Spleen (tissue), 11 donors: ENCODE results near the gene C1orf232. TPM values are rescaled to one million over a fixed set of nuclear protein-coding genes. Genes with fewer than 3 reads are reported as not detected.

Source experiments
- DNase-seq: peaks from one replicate; pipeline ENCODE4 v3.0.0-alpha.2; 2020
- H3K27ac ChIP-seq, 8 donors: fragments of 200-600 bp; sonication (generic) in 7 of 8; 1 replicate in 4 of 8; 2 replicates in 4 of 8; pipeline versions ENCODE4 v1.5.0 to v1.8.0; 2016 to 2021; ENCODE audit warnings: inconsistent platforms in 4 of 8, mild to moderate bottlenecking in 4 of 8, moderate library complexity in 1 of 8
- H3K27me3 ChIP-seq, 7 donors: fragments of 200-600 bp; sonication (generic) in 6 of 7; replicated peaks in 1 of 7; 1 replicate in 4 of 7; 2 replicates in 3 of 7; pipeline versions ENCODE4 v1.5.0 to v1.8.0; 2016 to 2021; ENCODE audit warnings: inconsistent platforms in 3 of 7, mild to moderate bottlenecking in 1 of 7
- H3K36me3 ChIP-seq, 6 donors: fragments of 200-600 bp; sonication (generic) in 5 of 6; 1 replicate in 4 of 6; 2 replicates in 2 of 6; pipeline versions ENCODE4 v1.5.0 to v1.8.0; 2016 to 2021; ENCODE audit warnings: inconsistent platforms in 2 of 6
- H3K4me1 ChIP-seq, 6 donors: fragments of 200-600 bp; sonication (generic) in 5 of 6; 1 replicate in 3 of 6; 2 replicates in 3 of 6; pipeline versions ENCODE4 v1.5.0 to v1.8.0; 2016 to 2021; ENCODE audit warnings: inconsistent platforms in 3 of 6
- H3K4me3 ChIP-seq, 8 donors: fragments of 200-600 bp; sonication (generic) in 7 of 8; 1 replicate in 4 of 8; 2 replicates in 4 of 8; pipeline versions ENCODE4 v1.5.0 to v1.8.0; 2016 to 2021; ENCODE audit warnings: inconsistent platforms in 4 of 8, mild to moderate bottlenecking in 4 of 8, moderate library complexity in 2 of 8
- H3K9me3 ChIP-seq, 8 donors: fragments of 200-600 bp; sonication (generic) in 7 of 8; 1 replicate in 4 of 8; 2 replicates in 4 of 8; pipeline versions ENCODE4 v1.5.0 to v1.8.0; 2016 to 2021; ENCODE audit warnings: inconsistent platforms in 4 of 8
- CTCF ChIP-seq, 11 experiments: fragments of 200-600 bp in 7 of 11; fragments of 450-650 bp in 4 of 11; sonication (generic) in 4 of 11; IDR thresholded peaks in 8 of 11; conservative IDR thresholded peaks in 3 of 11; 1 replicate in 7 of 11; 2 replicates in 4 of 11; pipeline versions ENCODE4 v1.4.0 to v1.8.0; 2016 to 2021; ENCODE audit warnings: antibody characterized with exemption in 11 of 11, inconsistent platforms in 4 of 11, mild to moderate bottlenecking in 1 of 11
- POLR2A ChIP-seq, 3 donors: fragments of 450-650 bp; IDR thresholded peaks; one replicate each; pipeline ENCODE4 v1.5.1; 2017; ENCODE audit warnings: antibody characterized with exemption in 3 of 3, mild to moderate bottlenecking in 1 of 3
- POLR2AphosphoS5 ChIP-seq, 3 donors: sonication (generic); formaldehyde crosslinking; IDR thresholded peaks; one replicate each; pipeline ENCODE4 v1.5.1; 2017; ENCODE audit warnings: antibody characterized with exemption in 3 of 3
- WGBS, 5 donors: extraction: QIAGEN DNeasy Blood & Tissue Kit in 3 of 5; methylation state at CpG; one replicate each; pipeline versions ENCODE4 v1.1.5 to v1.1.7; 2013 to 2018; 5-methylcytosine and 5-hydroxymethylcytosine counted together
- intact Hi-C: fragments of 100-400 bp; cut with DNase I; formaldehyde crosslinking; loops from one replicate; pipeline ENCODE4 v1.15.0; 2023; ENCODE audit warnings: low total_unique reads
- polyA plus RNA-seq, 3 donors: library from polyadenylated mRNA; stranded (reverse); fragments of 200-250 nt; gene quantifications; one replicate each; pipeline ENCODE4 v1.2.1, GENCODE V29; 2013
- total RNA-seq, 7 donors: library from RNA; depleted of rRNA in 3 of 7; stranded (reverse); fragments of >200 nt in 3 of 7; fragmentation: NEBNext Ultra II Directional in 4 of 7; extraction: Animal tissue kit (Norgen Biotek cat#: 25700) in 4 of 7; gene quantifications; one replicate each; pipeline versions ENCODE4 v1.1.0 to v1.2.1, GENCODE V29; 2016 to 2021
- donor health status: healthy with polysubstance abuse.
- donor health status: DM: no; HTN: no; CAD: no; lungs with moderate emphysema.
- donor health status: DM: no; HTN: no; CAD: no.
- donor health status: Bipolar disorder and iron deficiency.
- donor health status: healthy.
- donor health status: DM: no; HTN: no; CAD: no.
- donor health status: DM: yes; HTN: yes; CAD: no.

The C1orf232 gene
- total and polyA plus RNA-seq, 10 donors = not detected

- H3K4me1 ChIP-seq = peaks cover 3 to 94% (median 41%) of the 10 kb centered on the region in 6 donors
- intact Hi-C loops = no loop called here
- no peaks in the 10 kb centered on the region for H3K27me3 ChIP-seq
- peak overlapping the region in 4 of 8 donors; percentile 32 to 65 (median 52) for H3K27ac ChIP-seq
- H3K9me3 ChIP-seq = no peaks in the 10 kb centered on the region
- H3K4me3 ChIP-seq = no peak overlapping the region
- WGBS, 5 donors = 58 to 81% (median 68%) methylated on average over 8 of the region's 8 CpGs
- TF ChIP-seq POLR2AphosphoS5 (IDR thresholded peaks at IDR 0.05) (no peak), CTCF (IDR thresholded peaks at IDR 0.05 in 8 of 11, conservative IDR thresholded peaks at IDR 0.05 in 3 of 11) (no peak), POLR2A (IDR thresholded peaks at IDR 0.05) (no peak)
- DNase-seq = no peak
- H3K36me3 ChIP-seq = peaks cover 0 to 63% (median 23%) of the 10 kb centered on the region in 6 donors
Observed at GRCh38 chr1:26121854-26122773, 46.6 kb downstream of the C1orf232 start.

- no peak for DNase-seq
- H3K9me3 ChIP-seq = no peaks in the 10 kb centered on the region
- intact Hi-C loops = no loop called here
- no peak overlapping the region for H3K4me3 ChIP-seq
- H3K27me3 ChIP-seq = no peaks in the 10 kb centered on the region
- H3K4me1 ChIP-seq = peaks cover 3 to 82% (median 25%) of the 10 kb centered on the region in 6 donors
- H3K36me3 ChIP-seq = peaks cover 4 to 81% (median 33%) of the 10 kb centered on the region in 6 donors
- WGBS, 5 donors = 51 to 60% (median 56%) methylated on average over 9 of the region's 9 CpGs
- peak overlapping the region in 6 of 8 donors; percentile 10 to 50 (median 42) for H3K27ac ChIP-seq
- TF ChIP-seq CTCF (IDR thresholded peaks at IDR 0.05 in 8 of 11, conservative IDR thresholded peaks at IDR 0.05 in 3 of 11) (no peak), POLR2AphosphoS5 (IDR thresholded peaks at IDR 0.05) (no peak), POLR2A (IDR thresholded peaks at IDR 0.05) (no peak)
Observed at GRCh38 chr1:26119892-26120608, 48.7 kb downstream of the C1orf232 start.

- WGBS, 5 donors = 89 to 94% (median 92%) methylated on average over 12 of the region's 12 CpGs
- H3K36me3 ChIP-seq = peaks cover 4 to 53% (median 33%) of the 10 kb centered on the region in 6 donors
- TF ChIP-seq CTCF (IDR thresholded peaks at IDR 0.05 in 8 of 11, conservative IDR thresholded peaks at IDR 0.05 in 3 of 11) = no peak
- TF ChIP-seq POLR2A (IDR thresholded peaks at IDR 0.05) = no peak
- TF ChIP-seq POLR2AphosphoS5 (IDR thresholded peaks at IDR 0.05) = no peak
- H3K27me3 ChIP-seq = no peaks in the 10 kb centered on the region
- peak overlapping the region in 1 of 8 donors; percentile 4 for H3K27ac ChIP-seq
- DNase-seq = no peak
- peaks cover 15 to 70% (median 35%) of the 10 kb centered on the region in 6 donors for H3K4me1 ChIP-seq
- intact Hi-C loops = no loop called here
- H3K4me3 ChIP-seq = no peak overlapping the region
- no peaks in the 10 kb centered on the region for H3K9me3 ChIP-seq
Observed at GRCh38 chr1:26114165-26114927, 54.4 kb downstream of the C1orf232 start.

Other genes with a start within 250 kb of the C1orf232 start
- 10 to 100 TPM; 12.9 to 19.7 (median 13.9) TPM for gene PAFAH2, start 170.9 kb downstream of the C1orf232 start, total RNA-seq
- gene PAFAH2, start 170.9 kb downstream of the C1orf232 start, polyA plus RNA-seq = 1 to 10 TPM; 3.9 to 5.3 (median 4.7) TPM
- gene EXTL1, start 147.2 kb downstream of the C1orf232 start, total RNA-seq = 1 to 10 TPM; 2.3 to 8.6 (median 4.9) TPM
- 1 to 10 TPM in 1 of 3 donors, under 1 TPM in 2; 0.30 to 3.6 (median 0.63) TPM for gene EXTL1, start 147.2 kb downstream of the C1orf232 start, polyA plus RNA-seq
- gene SLC30A2, start 122.8 kb downstream of the C1orf232 start, total RNA-seq = not detected
- not detected for gene SLC30A2, start 122.8 kb downstream of the C1orf232 start, polyA plus RNA-seq
- gene TRIM63, start 101.3 kb downstream of the C1orf232 start, total RNA-seq = under 1 TPM in 2 of 7 donors, not detected in 5; 0.19 to 0.61 TPM
- under 1 TPM; 0.13 to 0.33 (median 0.30) TPM for gene TRIM63, start 101.3 kb downstream of the C1orf232 start, polyA plus RNA-seq
- gene PDIK1L, start 57.1 kb downstream of the C1orf232 start, total RNA-seq = 10 to 100 TPM in 5 of 7 donors, 1 to 10 TPM in 2; 7.7 to 14.1 (median 11.6) TPM
- gene PDIK1L, start 57.1 kb downstream of the C1orf232 start, polyA plus RNA-seq = 1 to 10 TPM; 2.5 to 3.1 (median 3.1) TPM
- gene FAM110D, start 9.9 kb downstream of the C1orf232 start, total RNA-seq = 1 to 10 TPM in 6 of 7 donors, under 1 TPM in 1; 0.76 to 5.9 (median 1.8) TPM
- 1 to 10 TPM in 1 of 3 donors, under 1 TPM in 2; 0.44 to 1.2 (median 0.91) TPM for gene FAM110D, start 9.9 kb downstream of the C1orf232 start, polyA plus RNA-seq
- 10 to 100 TPM; 13.5 to 27.8 (median 19.6) TPM for gene ZNF593, start 945 bp upstream of the C1orf232 start, total RNA-seq
- 100 to 1,000 TPM in 1 of 3 donors, 10 to 100 TPM in 2; 74.9 to 104 (median 80.3) TPM for gene ZNF593, start 945 bp upstream of the C1orf232 start, polyA plus RNA-seq
- gene ZNF593OS, start 2.9 kb upstream of the C1orf232 start, total RNA-seq = not detected
- gene ZNF593OS, start 2.9 kb upstream of the C1orf232 start, polyA plus RNA-seq = under 1 TPM; 0.26 to 0.43 (median 0.26) TPM
- gene CNKSR1, start 8.5 kb upstream of the C1orf232 start, total RNA-seq = 1 to 10 TPM; 1.0 to 5.5 (median 3.7) TPM
- 1 to 10 TPM in 2 of 3 donors, under 1 TPM in 1; 0.68 to 2.0 (median 1.0) TPM for gene CNKSR1, start 8.5 kb upstream of the C1orf232 start, polyA plus RNA-seq
- gene CATSPER4, start 21.6 kb upstream of the C1orf232 start, total RNA-seq = not detected
- under 1 TPM in 1 of 3 donors, not detected in 2; 0.03 TPM for gene CATSPER4, start 21.6 kb upstream of the C1orf232 start, polyA plus RNA-seq
- 10 to 100 TPM in 5 of 7 donors, 1 to 10 TPM in 2; 7.8 to 14.9 (median 10.8) TPM for gene CEP85, start 65.2 kb upstream of the C1orf232 start, total RNA-seq
- gene CEP85, start 65.2 kb upstream of the C1orf232 start, polyA plus RNA-seq = 1 to 10 TPM; 3.9 to 5.2 (median 4.2) TPM
- gene SH3BGRL3, start 111.1 kb upstream of the C1orf232 start, total RNA-seq = 100 to 1,000 TPM; 139 to 261 (median 233) TPM
- 100 to 1,000 TPM; 249 to 319 (median 286) TPM for gene SH3BGRL3, start 111.1 kb upstream of the C1orf232 start, polyA plus RNA-seq
- gene UBXN11, start 137.7 kb upstream of the C1orf232 start, total RNA-seq = 10 to 100 TPM; 25.1 to 67.1 (median 48.0) TPM
- gene UBXN11, start 137.7 kb upstream of the C1orf232 start, polyA plus RNA-seq = 10 to 100 TPM; 26.6 to 67.8 (median 66.1) TPM
- 100 to 1,000 TPM; 206 to 422 (median 301) TPM for gene CD52, start 149.0 kb upstream of the C1orf232 start, total RNA-seq
- 1,000 to 10,000 TPM; 2,248 to 3,726 (median 2,540) TPM for gene CD52, start 149.0 kb upstream of the C1orf232 start, polyA plus RNA-seq
- 1 to 10 TPM in 1 of 7 donors, under 1 TPM in 1, not detected in 5; 0.87 to 1.1 TPM for gene CRYBG2, start 185.2 kb upstream of the C1orf232 start, total RNA-seq
- gene CRYBG2, start 185.2 kb upstream of the C1orf232 start, polyA plus RNA-seq = 1 to 10 TPM; 1.2 to 3.4 (median 1.5) TPM
- gene ZNF683, start 203.8 kb upstream of the C1orf232 start, total RNA-seq = under 1 TPM in 5 of 7 donors, not detected in 2; 0.17 to 0.74 (median 0.49) TPM
- 1 to 10 TPM in 1 of 3 donors, under 1 TPM in 2; 0.38 to 1.5 (median 0.83) TPM for gene ZNF683, start 203.8 kb upstream of the C1orf232 start, polyA plus RNA-seq
- not detected for gene LIN28A, start 241.9 kb upstream of the C1orf232 start, total RNA-seq
- gene LIN28A, start 241.9 kb upstream of the C1orf232 start, polyA plus RNA-seq = not detected